GM19397 (cell line): ENCODE data around the gene CSRNP3.
A peak's percentile ranks its signal among the peaks of the same experiment; 100 is the strongest.

ENCODE experiments used
- ATAC-seq: cut with Tn5 transposase; IDR thresholded peaks from one replicate; pipeline ENCODE4 v1.9.1; 2021; ENCODE audit warnings: mild to moderate bottlenecking, moderate library complexity; ENCODE audit not compliant: unreplicated experiment

Gene CSRNP3

DNA sequence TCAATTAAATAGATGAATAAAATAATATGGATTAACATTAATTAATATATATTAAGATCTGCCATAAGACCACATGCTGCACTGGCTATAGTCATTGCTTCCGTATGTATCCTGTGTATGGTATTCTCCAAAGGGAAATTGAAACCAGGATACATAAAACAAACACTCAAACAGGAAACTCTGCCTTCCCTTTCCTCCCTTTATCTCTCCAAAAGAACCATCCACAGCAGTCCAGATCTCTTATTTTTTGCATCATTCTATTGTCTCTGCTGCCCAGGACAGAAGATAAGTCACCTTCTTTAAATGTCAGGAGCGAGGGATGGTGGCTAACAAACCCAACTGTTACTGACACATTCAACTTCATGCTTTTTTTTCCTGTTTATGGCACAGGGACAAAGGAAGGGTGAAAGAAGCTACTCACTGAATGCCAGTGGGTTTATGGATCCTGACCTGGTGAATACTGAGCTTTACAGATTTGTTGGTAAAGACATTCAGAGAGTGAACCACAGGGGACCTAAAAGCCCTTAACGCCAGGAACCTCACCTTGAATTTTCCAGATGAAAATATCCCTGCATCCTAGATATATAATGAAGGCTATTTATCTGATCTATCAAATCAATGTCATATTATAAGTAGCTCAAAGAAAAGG lies 67.5 kb downstream of the CSRNP3 start:
- no peak for ATAC-seq

DNA sequence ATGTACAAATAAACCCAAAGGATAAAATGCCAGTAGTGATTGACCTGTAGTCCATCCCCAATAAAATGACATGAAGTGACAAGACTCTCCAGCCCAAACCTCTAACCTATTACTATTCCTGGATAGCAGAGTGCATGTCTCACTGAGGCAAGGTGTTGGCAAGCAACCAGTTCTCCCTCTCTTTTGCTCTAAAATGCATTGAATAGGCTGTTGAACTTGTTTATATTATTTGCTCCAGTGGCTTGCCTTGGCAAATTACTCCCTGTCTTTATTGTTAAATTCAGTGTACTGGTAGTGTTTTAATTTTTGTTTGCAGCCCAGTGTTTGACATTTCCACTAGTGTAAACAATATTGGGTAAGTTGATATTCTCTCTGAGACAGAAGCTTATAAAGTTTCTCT lies 70.5 kb downstream of the CSRNP3 start:
- no peak for ATAC-seq

DNA sequence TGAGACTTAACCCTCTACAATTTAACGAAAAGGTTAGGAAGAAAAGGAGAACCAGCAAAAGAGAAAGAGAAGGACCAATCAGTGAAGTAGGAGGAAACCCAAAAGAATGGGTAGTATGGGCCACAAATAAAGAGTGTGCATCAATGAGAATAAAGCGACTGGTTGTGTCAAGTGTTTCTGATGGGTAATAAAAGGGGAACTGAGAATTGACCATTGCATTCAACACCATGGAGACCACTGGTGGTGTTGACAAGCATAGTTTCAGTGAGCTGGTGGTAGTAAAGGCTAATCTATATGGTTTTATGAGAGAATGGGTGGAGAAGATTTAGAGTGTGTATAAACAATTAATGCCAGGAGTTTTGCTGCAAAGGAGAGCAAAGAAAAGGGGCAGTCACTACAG lies 75.4 kb downstream of the CSRNP3 start:
- peak; percentile 92 for ATAC-seq

DNA sequence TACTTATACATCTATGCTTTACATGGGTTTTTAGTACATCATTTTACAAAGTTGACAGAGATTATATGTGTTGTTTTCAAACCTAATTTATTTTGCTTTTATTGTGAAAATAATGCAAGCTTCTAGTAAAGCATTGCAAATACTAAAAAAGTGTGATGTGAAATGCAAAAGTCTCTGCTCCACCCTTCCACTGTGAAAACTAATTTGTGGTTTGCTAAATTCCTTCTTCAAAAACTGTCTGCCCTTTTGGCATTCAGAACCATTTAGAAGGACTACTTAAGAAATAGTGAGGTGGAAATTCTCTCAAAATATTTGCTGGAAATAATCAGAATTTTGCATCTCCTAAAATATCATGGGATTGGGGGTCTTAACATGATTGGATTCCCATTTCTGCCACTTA lies 78.4 kb downstream of the CSRNP3 start:
- no peak for ATAC-seq

DNA sequence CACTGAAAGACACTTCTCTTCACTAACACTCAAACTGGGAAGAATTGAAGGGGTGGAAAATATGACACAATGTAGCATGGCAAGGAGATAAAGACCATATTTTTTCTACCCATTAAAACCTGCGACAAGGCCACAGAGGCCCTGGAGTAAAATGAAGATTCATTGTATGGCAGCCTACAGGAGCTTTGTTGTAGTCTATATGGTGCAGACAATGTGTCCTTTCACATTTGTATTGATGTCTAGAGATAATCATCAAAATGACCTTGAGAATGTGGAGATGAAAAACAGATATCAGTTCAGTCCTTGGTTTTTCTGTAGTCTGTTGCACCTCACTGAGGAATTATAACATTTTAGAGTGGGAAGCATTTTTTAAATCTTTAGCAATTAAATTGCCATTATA lies 80.1 kb downstream of the CSRNP3 start:
- ATAC-seq = no peak

DNA sequence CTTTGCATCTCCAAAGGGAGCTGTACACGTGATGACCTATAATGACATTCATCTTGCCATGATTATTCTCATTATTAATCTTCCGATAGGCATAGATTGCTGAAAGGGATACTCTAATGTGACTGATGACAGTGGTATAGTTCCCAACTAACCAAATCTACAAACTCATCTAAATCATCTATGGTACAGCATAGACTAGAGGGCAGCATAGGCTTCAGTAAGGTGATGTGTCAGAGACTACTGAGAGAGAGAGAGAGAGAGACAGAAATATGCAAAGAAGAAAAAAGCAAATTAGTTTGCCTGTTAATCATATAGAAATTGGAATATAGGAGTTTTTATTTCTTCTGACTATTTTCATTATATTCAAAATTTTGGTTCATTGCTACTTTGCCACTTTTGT lies 89.3 kb downstream of the CSRNP3 start:
- no peak for ATAC-seq

DNA sequence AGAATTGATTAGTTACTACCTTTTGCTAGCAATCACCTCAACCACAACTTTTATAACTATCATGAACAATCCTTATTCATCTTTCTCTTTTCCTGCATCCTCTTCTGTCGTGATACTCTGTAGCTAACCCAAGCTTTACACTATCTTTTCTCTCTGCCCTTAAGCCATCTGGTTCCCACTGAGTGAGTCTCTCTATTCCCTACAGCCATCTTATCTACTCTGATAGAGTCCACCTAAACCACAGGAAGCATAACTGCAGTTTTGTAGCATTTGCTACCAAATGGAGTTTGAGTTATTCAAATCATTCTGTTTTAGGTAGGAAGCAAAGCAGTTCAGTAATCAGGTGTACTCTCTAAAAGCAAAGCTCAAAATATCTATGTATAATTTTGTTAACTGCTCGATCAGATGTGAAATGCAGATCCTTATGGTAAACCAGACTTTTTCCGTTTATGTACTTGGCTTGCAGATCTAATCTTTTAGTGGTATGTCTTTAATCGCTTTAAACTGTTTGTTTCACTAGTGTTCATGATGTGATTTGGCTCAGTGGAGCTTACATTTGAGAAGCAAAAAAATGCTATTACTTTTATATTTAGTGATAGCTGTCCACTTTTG lies 91.0 kb downstream of the CSRNP3 start:
- no peak for ATAC-seq

DNA sequence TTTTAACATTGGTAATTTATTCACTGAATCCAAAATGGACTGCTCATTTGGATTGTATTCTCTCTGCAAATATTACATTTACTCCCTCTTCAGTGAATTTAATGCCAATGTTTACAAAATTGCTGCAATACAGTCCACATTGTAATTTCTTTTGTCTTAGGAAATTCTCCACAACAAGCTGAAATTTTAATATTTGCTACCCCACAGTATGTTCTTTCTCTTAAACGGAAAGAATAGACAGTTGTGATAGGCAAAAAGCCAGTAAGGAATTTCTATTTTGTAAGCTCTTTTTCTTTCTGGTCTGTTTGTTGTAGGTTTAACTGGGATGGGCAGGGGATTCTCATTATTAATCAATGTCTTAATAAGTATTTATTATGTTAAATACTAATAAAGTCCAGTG lies 92.0 kb downstream of the CSRNP3 start:
- ATAC-seq = no peak

DNA sequence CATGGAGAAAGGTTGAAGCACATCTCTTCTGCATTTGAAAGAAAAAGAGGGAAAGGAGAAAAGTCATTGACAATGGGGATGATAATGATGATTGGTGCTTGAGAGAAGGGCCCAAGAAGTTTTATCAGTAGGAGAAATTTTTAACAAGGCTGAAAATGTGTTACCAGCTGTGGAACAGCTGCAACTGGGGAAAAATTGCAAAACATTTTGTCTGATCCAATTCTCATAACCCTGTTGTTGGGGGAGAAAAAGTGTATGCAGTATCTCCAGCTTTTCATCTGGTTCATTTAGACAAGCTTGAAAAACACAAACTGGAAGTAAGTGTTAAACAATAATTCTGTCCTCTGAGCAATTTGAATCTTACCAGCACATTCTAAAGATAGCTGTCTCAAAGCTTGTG lies 92.7 kb downstream of the CSRNP3 start:
- ATAC-seq = no peak

DNA sequence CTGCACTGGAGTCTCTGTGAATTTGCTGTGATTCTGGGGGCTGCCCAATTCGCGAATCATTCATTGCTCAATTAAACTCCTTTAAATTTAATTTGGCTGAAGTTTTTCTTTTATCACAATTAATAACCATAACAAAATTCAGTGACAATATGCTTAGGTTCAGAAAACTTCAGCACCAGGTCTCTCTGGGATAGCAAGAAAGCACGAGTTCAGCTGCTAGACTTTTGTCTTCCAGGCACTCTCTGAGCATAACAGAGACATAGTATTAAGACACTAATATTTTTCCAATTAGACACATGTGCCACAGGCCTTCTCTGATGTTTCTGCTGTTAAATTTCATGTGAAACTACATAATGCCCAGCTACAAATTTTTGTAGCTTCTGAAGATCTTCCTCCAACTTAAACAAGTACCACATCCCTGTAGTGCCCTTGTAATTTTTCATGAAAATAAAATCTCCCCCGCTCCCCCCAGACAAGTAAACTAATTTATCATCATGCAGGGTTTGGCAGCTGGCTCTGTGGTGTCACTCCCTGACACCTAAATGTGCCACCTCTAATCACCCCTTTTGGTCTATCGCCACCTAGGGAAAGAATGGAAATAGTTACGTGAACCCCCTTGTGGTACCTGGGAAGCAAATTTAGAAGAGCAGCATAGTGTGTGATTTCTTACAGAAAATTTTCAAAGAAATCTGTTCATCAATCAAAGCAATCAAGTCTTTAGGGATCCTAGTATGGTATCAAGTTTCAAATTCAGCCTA lies 94.1 kb downstream of the CSRNP3 start:
- ATAC-seq = no peak

DNA sequence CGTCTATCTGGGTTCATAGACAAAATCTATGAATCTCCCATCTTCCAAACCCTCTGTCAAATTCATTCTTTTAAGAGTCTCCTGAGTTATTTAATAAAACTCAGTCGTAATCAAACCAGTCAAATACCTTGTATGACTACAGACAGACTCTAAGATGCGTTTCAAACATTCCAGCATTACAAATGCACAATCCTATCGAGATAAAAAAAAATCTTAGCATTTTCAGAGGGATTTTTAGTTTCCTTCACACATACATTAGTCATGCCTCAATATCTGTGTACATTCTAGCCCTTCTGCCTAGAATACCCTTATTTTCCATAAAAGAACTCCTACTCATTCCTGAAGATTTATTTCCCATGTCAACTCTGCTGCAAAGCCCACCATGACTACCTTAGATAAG lies 96.5 kb downstream of the CSRNP3 start:
- no peak for ATAC-seq

DNA sequence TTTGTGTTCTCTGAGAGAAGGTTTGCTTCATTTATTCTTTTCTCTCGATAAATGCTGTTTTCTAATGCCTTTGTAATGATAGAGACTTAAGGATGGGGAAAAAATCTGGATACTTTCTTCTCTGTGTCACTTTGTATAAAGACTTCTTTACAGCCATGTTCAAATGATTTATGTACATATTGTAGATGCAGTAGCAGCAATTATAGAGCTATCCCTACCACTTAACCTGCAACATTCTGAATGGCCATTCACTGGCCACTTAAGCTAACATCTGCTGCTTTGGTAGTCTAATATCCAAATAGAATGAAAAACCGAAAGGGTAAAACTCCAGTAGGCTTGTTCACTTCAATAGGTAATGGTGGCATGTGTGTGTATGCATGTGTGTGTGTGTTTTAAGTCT lies 97.8 kb downstream of the CSRNP3 start:
- no peak for ATAC-seq

DNA sequence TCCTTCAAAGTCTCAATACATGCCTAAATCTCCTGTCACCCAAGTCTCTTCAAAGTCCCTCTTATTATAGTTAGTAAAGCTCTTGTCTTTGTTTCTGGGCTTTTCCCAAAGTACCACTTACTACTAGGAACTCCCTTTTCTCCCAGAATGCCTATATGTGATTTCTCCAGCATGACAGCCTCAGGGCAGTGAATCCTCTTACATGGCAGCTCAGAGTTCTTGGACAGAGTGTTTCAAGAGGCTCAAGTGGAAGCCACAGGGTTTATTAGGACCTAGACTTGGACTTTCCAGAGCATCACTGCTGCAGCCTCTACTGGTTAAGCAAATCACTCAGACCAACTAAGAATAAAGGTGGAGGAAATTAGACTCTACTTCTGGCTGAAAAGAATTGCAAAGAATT lies 98.9 kb downstream of the CSRNP3 start:
- no peak for ATAC-seq

DNA sequence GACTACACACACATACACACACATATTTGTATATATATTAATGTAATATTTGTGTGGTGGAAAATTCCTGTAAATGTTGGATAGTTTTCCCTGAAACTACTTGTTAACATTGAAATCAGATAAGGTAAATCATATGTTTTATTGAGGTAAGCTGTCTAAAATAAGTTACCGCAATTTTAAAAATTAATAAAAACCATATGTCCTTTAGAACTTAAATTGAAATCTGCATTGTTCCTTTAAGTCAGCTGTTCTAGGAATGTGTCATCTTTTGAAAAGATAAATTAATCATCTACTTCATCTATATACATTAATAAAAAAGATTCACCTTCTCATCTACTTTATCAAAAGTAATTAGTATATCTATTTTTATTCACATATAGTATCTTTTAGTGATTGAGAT lies 102.0 kb downstream of the CSRNP3 start:
- ATAC-seq = no peak

DNA sequence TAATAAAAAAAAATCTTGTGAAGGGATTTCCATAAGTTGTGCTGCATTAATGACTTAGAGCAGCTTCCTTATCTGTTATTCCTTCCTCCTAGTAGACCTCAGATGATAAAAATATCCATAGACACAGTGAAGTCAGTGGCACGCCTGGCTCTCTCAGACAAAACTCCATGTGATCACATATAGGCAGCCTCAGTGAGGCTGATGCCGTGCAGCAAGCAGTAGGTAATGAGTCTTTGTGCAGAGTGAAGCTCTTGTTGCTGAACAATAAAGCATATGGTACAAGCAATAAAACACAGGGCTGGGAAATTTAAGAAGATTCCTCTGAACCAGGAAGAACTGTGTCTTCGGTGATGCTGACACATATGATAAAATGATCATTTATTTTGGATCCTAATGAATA lies 102.7 kb downstream of the CSRNP3 start:
- no peak for ATAC-seq

DNA sequence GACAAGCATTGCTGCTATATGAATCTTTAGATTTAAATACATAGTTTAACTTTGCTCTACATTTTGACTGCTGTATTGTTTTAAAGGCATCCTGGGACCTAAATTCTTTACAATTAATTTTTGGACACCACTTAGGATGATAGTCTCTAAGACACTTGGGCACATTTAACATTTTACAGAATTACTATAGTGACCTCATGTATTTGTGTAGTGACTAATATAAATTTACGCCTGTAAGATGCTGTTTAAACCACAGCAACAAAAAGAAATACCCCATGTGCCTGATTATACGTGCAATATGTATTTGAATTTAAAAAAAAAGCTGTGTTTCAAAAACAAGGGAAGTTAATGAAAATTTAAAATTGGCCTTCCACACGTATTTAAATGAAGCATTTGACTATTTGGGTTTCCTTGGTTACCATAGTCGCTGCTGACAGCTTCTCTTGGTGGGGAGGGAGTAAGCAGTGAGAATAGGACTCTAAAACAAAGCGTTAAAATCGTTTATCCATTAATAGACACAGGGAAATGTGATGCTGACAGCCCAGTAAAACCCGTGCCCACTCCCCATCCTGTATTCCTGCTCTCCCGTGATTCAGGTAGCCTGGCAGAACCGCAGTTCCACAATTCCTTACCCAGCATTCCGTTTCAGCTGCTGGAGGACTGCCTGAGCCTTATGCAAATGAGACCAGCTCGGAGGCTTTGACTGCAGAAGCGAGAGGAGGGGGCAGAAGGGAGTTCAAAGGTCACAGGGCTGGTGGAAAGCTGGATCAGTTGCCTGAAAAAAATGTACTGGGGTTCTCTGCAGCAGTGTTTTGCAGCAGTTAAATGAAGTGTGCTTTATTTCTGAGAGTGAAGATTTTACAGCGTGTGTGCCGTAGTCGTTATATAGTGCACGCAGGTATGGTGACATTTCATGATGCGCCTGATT lies 104.3 kb downstream of the CSRNP3 start:
- ATAC-seq = no peak

DNA sequence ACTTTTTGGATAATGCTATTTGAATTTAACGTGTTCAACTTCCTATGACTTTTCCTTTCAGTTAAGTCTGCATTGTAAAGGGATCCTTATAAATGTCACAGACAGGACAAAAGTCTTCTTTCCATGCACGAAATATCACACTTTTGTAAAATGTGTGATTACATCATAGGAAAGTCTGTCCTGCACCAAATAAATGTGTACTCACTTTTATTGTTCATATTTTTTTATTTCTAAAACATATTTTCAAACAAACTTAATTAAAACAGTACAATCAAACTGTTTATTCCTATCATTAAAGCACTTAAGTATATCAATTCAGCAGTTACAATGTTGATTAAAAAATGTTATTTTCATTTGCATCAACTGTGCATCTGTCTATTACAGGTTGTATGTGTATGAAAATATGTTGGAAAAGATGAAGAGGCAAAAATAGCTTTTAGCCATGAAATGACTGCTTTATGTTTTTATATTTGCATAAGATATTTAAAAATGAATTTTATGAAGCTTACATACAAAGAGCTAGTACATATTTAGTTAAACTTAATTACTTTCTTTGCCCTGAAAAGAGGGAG lies 105.6 kb downstream of the CSRNP3 start:
- ATAC-seq = no peak

DNA sequence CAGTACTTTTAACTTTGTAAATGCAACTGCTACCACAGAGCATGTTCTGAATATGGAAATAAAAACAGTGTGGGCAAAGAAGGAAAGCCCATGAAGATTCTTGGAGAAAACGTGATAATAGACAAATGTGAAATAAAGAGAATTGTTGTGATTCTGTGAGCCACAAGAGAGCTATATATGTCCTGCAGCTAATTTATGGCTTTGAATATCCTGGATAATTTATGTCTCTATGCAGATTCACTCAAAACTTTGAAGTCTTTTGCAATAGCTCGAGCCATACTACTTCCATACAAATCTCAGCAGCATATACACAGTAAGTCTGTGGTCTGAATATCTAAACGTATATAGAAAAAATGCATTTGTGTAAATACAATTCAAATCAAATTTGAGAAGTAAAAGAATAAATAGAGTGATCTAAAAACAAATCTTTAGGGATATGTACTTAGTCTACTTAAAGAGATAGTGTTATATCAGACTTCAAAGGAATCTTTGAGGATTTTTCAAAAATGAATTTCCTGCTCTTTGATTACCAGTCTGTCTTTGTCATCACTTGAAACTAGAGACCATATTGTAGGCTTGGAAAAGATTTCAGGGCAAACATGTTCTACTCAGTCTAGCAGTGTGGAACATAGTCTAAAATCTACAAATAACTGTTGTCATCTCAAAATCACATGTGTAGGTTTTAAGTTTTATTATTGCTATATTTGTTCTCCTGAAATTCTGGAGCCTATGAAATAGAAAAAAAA lies 107.1 kb downstream of the CSRNP3 start:
- no peak for ATAC-seq

DNA sequence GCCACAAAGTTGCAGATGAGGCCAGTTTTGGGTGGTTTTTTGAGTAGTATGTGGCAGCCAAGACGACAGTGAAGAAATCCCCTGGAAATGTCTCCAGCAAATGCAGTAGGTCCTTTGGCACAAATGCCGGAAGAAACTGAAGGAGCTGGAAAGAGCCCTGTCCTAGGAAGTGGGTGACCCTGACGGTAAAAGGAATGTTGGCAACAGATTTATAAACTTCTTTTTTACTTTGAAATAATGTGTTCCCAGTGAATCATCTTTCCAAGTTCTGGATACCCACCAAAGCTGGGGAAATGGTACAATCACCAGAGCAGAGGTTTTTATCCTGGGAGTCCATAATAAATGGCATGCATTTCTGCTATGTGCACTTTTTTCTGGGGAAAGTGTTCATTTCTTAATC lies 112.9 kb downstream of the CSRNP3 start:
- no peak for ATAC-seq

DNA sequence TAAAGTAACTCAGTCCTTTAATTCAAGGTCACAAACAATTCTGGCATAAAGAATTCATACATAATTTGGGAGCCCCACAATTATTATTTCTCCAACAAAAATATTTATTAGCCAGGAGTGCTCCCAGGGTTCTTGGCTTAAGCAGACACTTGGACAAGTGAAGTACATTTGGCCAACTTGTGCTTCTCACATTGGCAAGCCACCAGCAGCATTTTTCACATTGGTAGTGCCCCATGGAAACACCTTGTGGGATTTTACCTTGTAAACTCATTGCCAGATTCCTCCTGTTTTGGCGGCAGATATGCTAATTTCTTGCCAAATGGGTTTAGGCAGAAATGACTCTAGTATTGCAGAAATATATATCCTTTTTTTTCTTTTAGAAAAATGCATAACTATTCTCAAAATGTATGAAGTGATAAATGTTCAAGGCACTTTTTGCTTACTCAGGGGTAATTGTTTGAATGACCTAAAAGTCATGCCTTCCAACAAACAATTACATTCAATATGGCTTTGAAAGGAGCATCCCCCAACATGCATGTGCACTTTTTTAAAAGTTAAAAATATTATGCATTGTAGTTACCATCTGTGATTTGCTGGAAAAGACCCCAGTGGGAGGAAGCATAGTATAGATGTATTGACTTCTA lies 113.5 kb downstream of the CSRNP3 start:
- ATAC-seq = no peak
